WTC11 (cell line): ENCODE measurements around the gene XPR1.

ENCODE experiments used
- CTCF ChIP-seq: fragments of 200-600 bp; IDR thresholded peaks from 2 replicates; pipeline ENCODE4 v1.8.0; 2022; ENCODE audit warnings: antibody characterized with exemption
- MAX ChIP-seq: sonication (generic); formaldehyde crosslinking; IDR thresholded peaks from 2 replicates; pipeline ENCODE4 v1.8.0; 2022; ENCODE audit warnings: mild to moderate bottlenecking, missing genetic modification reagents
- MLX ChIP-seq: sonication (generic); formaldehyde crosslinking; IDR thresholded peaks from 2 replicates; pipeline ENCODE4 v1.8.1; 2023; ENCODE audit warnings: mild to moderate bottlenecking, missing genetic modification reagents, moderate library complexity

GRCh38 chr1:180892675-180893074 lies 260.9 kb downstream of the XPR1 start:
- no peak for TF ChIP-seq MAX (CRISPR knock-in tag)
- no peak for TF ChIP-seq CTCF
- no peak for TF ChIP-seq MLX (CRISPR knock-in tag)
